Measurements from ENCODE around the gene PSMD9.

The PSMD9 gene

DNA sequence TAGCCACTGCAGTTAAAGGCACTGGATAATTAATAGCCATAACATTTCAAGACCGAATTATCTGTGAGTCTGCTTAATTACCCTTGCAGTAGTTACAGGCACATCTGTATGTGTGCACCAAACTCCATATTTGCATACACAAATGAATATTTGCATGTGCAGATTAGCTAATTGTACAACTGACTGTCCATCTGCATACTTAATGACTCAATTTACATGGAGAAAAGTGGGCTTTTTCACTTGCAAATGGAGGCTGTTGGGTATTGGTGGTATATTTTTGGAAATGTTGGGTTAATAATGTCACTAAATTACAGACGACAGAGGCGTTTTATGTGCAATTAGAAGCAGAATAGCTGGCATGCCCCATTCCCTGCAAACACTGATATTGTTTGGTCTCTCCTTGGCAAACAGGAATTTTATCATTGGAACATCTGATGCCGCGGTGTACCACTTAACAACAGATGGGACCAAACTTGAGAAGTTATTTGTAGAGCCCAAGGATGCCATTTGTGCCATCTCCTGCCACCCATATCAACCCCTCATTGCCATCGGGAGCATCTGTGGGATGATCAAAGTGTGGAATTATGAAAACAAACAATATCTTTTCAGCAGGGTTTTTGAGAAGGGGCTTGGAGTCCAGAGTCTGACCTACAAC, 69.4 kb downstream of the PSMD9 start:
- FAIRE-seq = no peak

DNA sequence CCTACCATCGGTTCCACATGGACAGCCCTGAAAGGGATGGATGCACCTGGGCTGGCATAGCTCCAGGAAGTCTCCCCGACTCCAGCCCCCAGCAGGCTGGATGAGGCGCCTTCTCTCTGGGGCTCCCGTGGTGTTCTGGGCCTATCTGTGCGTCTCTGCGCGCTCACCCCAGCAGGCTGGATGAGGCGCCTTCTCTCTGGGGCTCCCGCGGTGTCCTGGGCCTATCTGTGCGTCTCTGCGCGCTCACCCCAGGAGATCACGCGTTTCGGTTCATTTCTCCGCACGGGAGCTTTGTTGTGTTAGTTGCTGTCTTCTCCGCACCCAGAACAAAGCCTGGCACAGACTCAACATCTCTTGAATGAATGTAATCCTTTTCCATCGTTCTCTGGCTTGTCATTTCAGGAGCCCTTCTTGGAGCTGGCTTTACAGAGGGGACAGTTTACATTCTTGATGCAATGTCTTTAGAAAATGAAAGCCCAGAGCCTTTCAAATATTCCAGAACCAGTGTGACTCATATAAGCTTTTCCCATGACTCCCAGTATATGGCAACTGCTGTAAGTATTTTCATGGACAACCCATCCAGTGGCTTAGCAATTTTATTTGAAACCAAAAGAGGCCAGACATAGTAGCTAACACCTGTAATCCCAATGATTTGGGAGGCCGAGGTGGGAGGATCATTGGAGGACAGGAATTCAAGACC, 70.1 kb downstream of the PSMD9 start:
- FAIRE-seq = no peak

DNA sequence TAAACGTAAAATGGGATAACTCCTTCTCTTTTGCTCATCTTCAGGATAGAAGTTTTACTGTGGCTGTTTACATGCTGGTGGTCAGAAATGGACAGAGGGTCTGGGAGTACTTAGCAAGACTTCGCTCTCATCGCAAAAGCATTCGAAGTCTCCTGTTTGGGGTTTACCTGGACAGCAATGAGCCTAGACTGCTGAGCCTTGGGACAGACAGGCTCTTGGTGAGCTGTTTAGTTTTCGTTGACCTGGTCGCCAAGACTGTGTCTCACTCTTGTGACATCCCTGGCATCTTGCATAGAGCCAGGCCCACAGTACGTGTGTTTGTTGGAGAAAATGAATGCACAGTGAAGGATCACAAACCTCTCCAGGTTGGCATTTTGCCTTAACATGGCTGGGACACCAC, 72.0 kb downstream of the PSMD9 start:
- FAIRE-seq = no peak

DNA sequence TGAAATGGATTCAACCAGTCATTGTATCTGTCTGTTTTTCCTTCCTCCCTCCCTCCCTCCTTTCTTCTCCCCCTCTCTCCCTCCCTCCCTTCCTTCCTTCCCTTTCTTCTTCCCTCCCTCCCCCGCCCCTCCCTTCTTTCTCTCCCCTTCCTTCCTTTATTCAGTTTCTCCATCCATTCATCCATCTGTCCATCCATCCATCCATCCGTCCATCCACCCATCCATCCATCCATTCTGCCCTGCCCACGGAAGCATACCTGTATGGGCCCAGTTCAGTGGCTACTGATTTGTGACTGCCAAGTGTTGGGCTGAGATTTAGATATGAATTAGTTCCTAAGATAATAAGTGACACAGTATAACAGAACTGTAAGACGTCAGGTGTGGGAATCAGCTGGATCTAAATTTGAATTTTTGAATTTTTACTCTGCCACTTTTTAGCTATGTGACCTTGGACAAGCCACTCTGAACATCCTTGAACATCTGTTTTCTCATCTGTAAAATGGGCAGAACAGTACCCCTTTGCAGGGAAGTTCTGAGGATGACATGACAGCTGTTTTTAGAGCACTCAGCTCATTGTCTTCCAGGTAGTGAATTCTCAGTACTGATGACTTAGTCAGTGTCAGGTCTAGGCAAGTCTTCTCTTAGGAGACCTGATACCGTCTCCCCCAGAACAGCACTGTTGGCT, 72.7 kb downstream of the PSMD9 start:
- FAIRE-seq = no peak

DNA sequence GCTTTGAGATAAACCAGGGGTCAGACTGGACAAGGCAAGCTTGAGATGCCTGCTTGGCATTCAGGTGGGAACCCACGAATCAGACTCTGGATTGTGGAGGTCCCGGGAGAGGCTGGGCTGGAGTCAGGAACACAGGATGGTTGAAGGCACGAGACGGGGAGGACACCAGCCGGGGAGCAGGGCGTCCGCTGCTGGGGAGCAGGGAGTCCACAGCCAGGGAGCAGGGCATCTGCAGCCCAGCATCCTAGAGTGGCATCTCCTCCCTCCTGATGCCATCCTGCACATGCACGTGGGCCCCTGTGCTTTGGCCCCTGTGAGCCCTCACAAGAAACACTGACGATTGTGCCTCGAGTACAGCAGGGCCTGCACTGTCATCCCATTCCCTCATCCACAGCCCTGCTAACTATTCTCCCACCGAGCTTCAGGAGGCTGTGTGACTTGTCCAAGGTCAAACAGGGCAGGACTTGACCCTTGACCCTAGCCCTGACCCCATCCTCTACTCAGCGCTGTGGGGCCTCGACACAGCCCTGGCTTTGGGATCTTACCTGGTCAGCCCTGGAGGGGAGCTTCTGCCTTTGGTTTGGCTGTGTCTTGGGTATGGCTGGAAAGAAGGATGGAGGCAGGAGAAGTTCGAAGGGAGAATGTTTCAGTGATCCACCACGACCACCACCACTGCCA, 74.9 kb downstream of the PSMD9 start:
- FAIRE-seq = no peak

DNA sequence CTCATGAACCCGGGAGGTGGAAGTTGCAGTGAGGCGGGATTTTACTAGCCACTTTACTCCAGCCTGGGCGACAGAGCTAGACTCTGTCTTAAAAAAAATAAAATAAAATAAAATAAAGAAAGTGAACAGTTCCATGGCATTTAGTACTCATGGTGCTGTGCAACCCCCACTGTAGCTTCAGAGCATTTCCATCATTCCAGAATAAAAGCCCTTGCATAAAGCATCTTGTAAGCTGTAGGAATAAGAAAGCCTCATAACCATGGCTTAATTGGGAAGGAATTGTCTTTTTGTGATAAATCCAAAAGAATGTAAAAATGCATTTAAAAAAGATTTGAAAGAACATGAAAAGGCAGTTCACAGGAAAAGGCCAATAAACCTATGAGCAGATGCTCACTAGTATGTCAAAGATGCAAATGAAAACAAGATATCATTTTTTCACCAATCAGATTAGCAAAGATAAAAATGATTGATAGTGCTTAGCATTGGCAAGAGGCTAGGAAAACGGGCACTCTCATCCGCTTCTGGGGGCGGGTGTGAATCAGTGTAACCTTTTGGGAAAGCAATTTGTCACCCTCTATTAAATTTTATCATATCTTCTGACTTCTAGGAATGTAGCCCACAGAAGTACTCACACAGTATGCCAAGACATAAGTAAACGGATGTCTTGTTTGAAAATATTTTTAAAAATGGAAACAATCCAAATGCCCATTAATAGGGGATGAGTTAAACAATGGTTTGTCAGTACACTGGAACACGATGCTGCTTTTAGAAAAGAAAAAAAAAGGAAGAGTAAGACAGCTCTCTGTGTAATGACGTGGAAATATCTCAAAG, 76.4 kb downstream of the PSMD9 start:
- FAIRE-seq = no peak

DNA sequence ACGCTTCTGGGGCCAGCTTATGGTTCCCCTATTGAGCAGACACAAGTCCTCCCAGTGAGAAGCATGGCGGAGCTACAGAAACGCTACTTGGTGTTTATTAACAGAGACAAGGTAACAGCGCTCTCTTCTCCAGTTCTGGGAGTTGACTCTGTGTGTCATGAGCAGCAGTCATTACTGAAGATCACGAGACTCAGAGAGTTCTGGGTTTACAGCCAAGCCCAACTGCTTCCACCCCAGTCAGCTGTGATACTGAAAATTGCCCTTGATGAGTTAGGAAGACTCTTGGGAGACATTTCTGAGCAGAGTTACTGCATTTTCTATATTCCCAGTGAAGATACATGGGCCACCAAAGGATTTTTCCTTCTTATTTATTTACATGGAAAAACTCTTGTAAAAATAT, 78.4 kb downstream of the PSMD9 start:
- FAIRE-seq = no peak
